GM23338 (cell line): ENCODE results near the gene SUSD4. TPM values are rescaled to one million over a fixed set of nuclear protein-coding genes. Genes with fewer than 3 reads are reported as not detected.

Experiments used
- ATAC-seq: fragments of 200-7000 bp; cut with Tn5 transposase; 3 replicates; pipeline ENCODE4 v1.9.1; 2020
- DNase-seq: peaks from one replicate; pipeline ENCODE4 v3.0.0-alpha.2; 2015; ENCODE audit warnings: low spot score
- H2AFZ ChIP-seq: fragments of 200-600 bp; sonication (generic); 2 replicates; pipeline ENCODE4 v1.8.0; 2016; ENCODE audit warnings: antibody characterized with exemption, mild to moderate bottlenecking, moderate library complexity
- H3F3A ChIP-seq: fragments of 200-600 bp; sonication (generic); replicated peaks from 2 replicates; pipeline ENCODE4 v1.8.0; 2017; ENCODE audit warnings: antibody characterized with exemption, mixed run types, low read depth
- H3K27ac ChIP-seq: fragments of 200-600 bp; sonication (generic); 2 replicates; pipeline ENCODE4 v1.6.1; 2016; ENCODE audit warnings: low read depth
- H3K27me3 ChIP-seq: fragments of 200-600 bp; sonication (generic); 2 replicates; pipeline ENCODE4 v1.8.0; 2016; ENCODE audit warnings: mild to moderate bottlenecking, mixed run types, moderate library complexity; ENCODE audit not compliant: insufficient read depth
- H3K36me3 ChIP-seq: fragments of 200-600 bp; sonication (generic); 2 replicates; pipeline ENCODE4 v1.8.0; 2016; ENCODE audit warnings: mild to moderate bottlenecking; ENCODE audit not compliant: insufficient read depth
- H3K4me1 ChIP-seq: fragments of 200-600 bp; sonication (generic); 2 replicates; pipeline ENCODE4 v1.8.0; 2016; ENCODE audit warnings: mild to moderate bottlenecking, moderate library complexity; ENCODE audit not compliant: insufficient read depth
- H3K4me2 ChIP-seq: fragments of 200-600 bp; sonication (generic); 2 replicates; pipeline ENCODE4 v1.7.1; 2017; ENCODE audit warnings: mixed run types
- H3K4me3 ChIP-seq: fragments of 200-600 bp; sonication (generic); 2 replicates; pipeline ENCODE4 v1.6.1; 2016; ENCODE audit warnings: mixed run types
- H3K79me2 ChIP-seq: fragments of 200-600 bp; sonication (generic); replicated peaks from 2 replicates; pipeline ENCODE4 v1.8.0; 2017; ENCODE audit warnings: mild to moderate bottlenecking; ENCODE audit not compliant: insufficient read depth
- H3K9me2 ChIP-seq: fragments of 200-600 bp; sonication (generic); 2 replicates; pipeline ENCODE4 v1.8.0; 2017; ENCODE audit not compliant: insufficient read depth
- H4K20me1 ChIP-seq: fragments of 200-600 bp; sonication (generic); replicated peaks from 2 replicates; pipeline ENCODE4 v1.8.0; 2017; ENCODE audit warnings: mild to moderate bottlenecking; ENCODE audit not compliant: insufficient read depth
- H3K27ac Mint-ChIP-seq: 2 replicates; pipeline ENCODE4 v1.8.0; 2020; ENCODE audit warnings: inconsistent platforms, mild to moderate bottlenecking, moderate library complexity, mixed read lengths
- H3K27me3 Mint-ChIP-seq: 3 replicates; pipeline ENCODE4 v1.8.0; 2022; ENCODE audit warnings: low read depth, mild to moderate bottlenecking, moderate library complexity, mixed read lengths, inconsistent platforms; ENCODE audit not compliant: insufficient read depth, poor library complexity
- H3K36me3 Mint-ChIP-seq: 3 replicates; pipeline ENCODE4 v1.8.0; 2021; ENCODE audit warnings: low read depth, mild to moderate bottlenecking, inconsistent platforms, moderate library complexity, mixed read lengths
- H3K4me1 Mint-ChIP-seq: 3 replicates; pipeline ENCODE4 v1.8.0; 2020; ENCODE audit warnings: mild to moderate bottlenecking, inconsistent platforms, mixed read lengths
- H3K4me3 Mint-ChIP-seq: 3 replicates; pipeline ENCODE4 v1.8.0; 2021; ENCODE audit warnings: moderate library complexity, mild to moderate bottlenecking, inconsistent platforms, mixed read lengths
- H3K9me3 Mint-ChIP-seq: 3 replicates; pipeline ENCODE4 v1.8.0; 2020; ENCODE audit warnings: moderate library complexity, mild to moderate bottlenecking, inconsistent platforms, mixed read lengths
- CREB1 ChIP-seq: fragments of 250-450 bp; sonication (Bioruptor Pico); IDR thresholded peaks from 2 replicates; pipeline ENCODE4 v1.5.0; 2020; ENCODE audit warnings: low read depth, mild to moderate bottlenecking, moderate library complexity
- CTCF ChIP-seq, 2 experiments: fragments of 200-600 bp in 1 of 2; sonication (generic) in 1 of 2; conservative IDR thresholded peaks; 2 replicates each; pipeline versions ENCODE4 v1.5.1 to v1.6.1; 2016 to 2017; ENCODE audit warnings: antibody characterized with exemption in 2 of 2, low read depth in 2 of 2, mild to moderate bottlenecking in 2 of 2, moderate library complexity in 1 of 2
- EZH2 ChIP-seq: fragments of 200-600 bp; sonication (generic); IDR thresholded peaks from one replicate; pipeline ENCODE4 v1.8.0; 2017; ENCODE audit warnings: antibody characterized with exemption, mild to moderate bottlenecking, low read depth; ENCODE audit not compliant: unreplicated experiment
- EZH2phosphoT487 ChIP-seq: fragments of 200-600 bp; sonication (generic); IDR thresholded peaks from one replicate; pipeline ENCODE4 v1.8.1; 2018; ENCODE audit warnings: antibody characterized with exemption; ENCODE audit not compliant: unreplicated experiment
- JUNB ChIP-seq: IDR thresholded peaks from one replicate; pipeline ENCODE4 v1.6.1; 2016; ENCODE audit warnings: antibody characterized with exemption; ENCODE audit not compliant: unreplicated experiment
- NANOG ChIP-seq: IDR thresholded peaks from 2 replicates; pipeline ENCODE4 v1.6.1; 2016; ENCODE audit warnings: antibody characterized with exemption, borderline replicate concordance
- POLR2AphosphoS5 ChIP-seq: IDR thresholded peaks from 2 replicates; pipeline ENCODE4 v1.6.1; 2016; ENCODE audit warnings: antibody characterized with exemption, low read depth
- REST ChIP-seq: IDR thresholded peaks from one replicate; pipeline ENCODE4 v1.6.1; 2018; ENCODE audit warnings: antibody characterized with exemption; ENCODE audit not compliant: unreplicated experiment
- STAT1 ChIP-seq: IDR thresholded peaks from one replicate; pipeline ENCODE4 v1.6.1; 2016; ENCODE audit warnings: antibody characterized with exemption; ENCODE audit not compliant: unreplicated experiment
- ZNF114 ChIP-seq: fragments of 250-450 bp; sonication (Bioruptor Pico); IDR thresholded peaks from 2 replicates; pipeline ENCODE4 v1.5.0; 2020; ENCODE audit warnings: mild to moderate bottlenecking, moderate library complexity
- ZNF331 ChIP-seq: fragments of 250-450 bp; sonication (Bioruptor Pico); IDR thresholded peaks from 2 replicates; pipeline ENCODE4 v1.5.0; 2020; ENCODE audit warnings: low read depth, mild to moderate bottlenecking, moderate library complexity
- polyA plus RNA-seq: library from polyadenylated mRNA; unstranded; fragments of >200 nt; fragmentation: Nextera tagmentation; extraction: Ambion mirVana; gene quantifications from 2 replicates; pipeline ENCODE4 v1.2.1, GENCODE V29; 2016
- total RNA-seq: library from RNA; depleted of rRNA; stranded (reverse); fragments of >200 nt; shearing (Covaris generic); gene quantifications from 2 replicates; pipeline ENCODE4 v1.2.3, GENCODE V29; 2014
- TF ChIP-seq, protein P1 (sequence below): IDR thresholded peaks from 2 replicates; pipeline ENCODE4 v1.6.1; 2016; ENCODE audit warnings: antibody characterized with exemption
- TF ChIP-seq, protein P2 (sequence below): fragments of 250-450 bp; sonication (Bioruptor Pico); IDR thresholded peaks from 2 replicates; pipeline ENCODE4 v1.5.0; 2020; ENCODE audit warnings: mild to moderate bottlenecking, moderate library complexity

The SUSD4 gene
- total and polyA plus RNA-seq, 2 experiments from 2014 or later: 2.3 to 3.6 TPM

- H4K20me1 ChIP-seq: no peaks in the 10 kb centered on the region
- peaks cover 7% of the 10 kb centered on the region for H3K4me1 ChIP-seq
- no peak overlapping the region for H3K27ac ChIP-seq
- no peak for DNase-seq
- H3K27me3 Mint-ChIP-seq: peaks cover 2% of the 10 kb centered on the region
- H3K4me3 ChIP-seq: no peak overlapping the region
- H3K27ac Mint-ChIP-seq: no peak overlapping the region
- peaks cover 14% of the 10 kb centered on the region for H3K9me2 ChIP-seq
- no peaks in the 10 kb centered on the region for H3K27me3 ChIP-seq
- H3F3A ChIP-seq: no peaks in the 10 kb centered on the region
- no peaks in the 10 kb centered on the region for H3K79me2 ChIP-seq
- no peaks in the 10 kb centered on the region for H3K36me3 Mint-ChIP-seq
- no peak overlapping the region for H3K4me3 Mint-ChIP-seq
- H3K9me3 Mint-ChIP-seq: no peaks in the 10 kb centered on the region; the same call in 2 of the 3 replicates
- TF ChIP-seq ZNF331 (CRISPR knock-in tag) (no peak), EZH2phosphoT487 (no peak), JUNB (no peak), STAT1 (no peak), CTCF (conservative IDR thresholded peaks at IDR 0.05; ENCODE audit: low read depth in 2 of 2) (no peak), NANOG (no peak), ZNF114 (no peak), REST (no peak), POLR2AphosphoS5 (no peak), EZH2 (no peak), CREB1 (no peak)
- TF ChIP-seq, protein P1, sequence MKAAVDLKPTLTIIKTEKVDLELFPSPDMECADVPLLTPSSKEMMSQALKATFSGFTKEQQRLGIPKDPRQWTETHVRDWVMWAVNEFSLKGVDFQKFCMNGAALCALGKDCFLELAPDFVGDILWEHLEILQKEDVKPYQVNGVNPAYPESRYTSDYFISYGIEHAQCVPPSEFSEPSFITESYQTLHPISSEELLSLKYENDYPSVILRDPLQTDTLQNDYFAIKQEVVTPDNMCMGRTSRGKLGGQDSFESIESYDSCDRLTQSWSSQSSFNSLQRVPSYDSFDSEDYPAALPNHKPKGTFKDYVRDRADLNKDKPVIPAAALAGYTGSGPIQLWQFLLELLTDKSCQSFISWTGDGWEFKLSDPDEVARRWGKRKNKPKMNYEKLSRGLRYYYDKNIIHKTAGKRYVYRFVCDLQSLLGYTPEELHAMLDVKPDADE: no peak
- TF ChIP-seq, protein P2, sequence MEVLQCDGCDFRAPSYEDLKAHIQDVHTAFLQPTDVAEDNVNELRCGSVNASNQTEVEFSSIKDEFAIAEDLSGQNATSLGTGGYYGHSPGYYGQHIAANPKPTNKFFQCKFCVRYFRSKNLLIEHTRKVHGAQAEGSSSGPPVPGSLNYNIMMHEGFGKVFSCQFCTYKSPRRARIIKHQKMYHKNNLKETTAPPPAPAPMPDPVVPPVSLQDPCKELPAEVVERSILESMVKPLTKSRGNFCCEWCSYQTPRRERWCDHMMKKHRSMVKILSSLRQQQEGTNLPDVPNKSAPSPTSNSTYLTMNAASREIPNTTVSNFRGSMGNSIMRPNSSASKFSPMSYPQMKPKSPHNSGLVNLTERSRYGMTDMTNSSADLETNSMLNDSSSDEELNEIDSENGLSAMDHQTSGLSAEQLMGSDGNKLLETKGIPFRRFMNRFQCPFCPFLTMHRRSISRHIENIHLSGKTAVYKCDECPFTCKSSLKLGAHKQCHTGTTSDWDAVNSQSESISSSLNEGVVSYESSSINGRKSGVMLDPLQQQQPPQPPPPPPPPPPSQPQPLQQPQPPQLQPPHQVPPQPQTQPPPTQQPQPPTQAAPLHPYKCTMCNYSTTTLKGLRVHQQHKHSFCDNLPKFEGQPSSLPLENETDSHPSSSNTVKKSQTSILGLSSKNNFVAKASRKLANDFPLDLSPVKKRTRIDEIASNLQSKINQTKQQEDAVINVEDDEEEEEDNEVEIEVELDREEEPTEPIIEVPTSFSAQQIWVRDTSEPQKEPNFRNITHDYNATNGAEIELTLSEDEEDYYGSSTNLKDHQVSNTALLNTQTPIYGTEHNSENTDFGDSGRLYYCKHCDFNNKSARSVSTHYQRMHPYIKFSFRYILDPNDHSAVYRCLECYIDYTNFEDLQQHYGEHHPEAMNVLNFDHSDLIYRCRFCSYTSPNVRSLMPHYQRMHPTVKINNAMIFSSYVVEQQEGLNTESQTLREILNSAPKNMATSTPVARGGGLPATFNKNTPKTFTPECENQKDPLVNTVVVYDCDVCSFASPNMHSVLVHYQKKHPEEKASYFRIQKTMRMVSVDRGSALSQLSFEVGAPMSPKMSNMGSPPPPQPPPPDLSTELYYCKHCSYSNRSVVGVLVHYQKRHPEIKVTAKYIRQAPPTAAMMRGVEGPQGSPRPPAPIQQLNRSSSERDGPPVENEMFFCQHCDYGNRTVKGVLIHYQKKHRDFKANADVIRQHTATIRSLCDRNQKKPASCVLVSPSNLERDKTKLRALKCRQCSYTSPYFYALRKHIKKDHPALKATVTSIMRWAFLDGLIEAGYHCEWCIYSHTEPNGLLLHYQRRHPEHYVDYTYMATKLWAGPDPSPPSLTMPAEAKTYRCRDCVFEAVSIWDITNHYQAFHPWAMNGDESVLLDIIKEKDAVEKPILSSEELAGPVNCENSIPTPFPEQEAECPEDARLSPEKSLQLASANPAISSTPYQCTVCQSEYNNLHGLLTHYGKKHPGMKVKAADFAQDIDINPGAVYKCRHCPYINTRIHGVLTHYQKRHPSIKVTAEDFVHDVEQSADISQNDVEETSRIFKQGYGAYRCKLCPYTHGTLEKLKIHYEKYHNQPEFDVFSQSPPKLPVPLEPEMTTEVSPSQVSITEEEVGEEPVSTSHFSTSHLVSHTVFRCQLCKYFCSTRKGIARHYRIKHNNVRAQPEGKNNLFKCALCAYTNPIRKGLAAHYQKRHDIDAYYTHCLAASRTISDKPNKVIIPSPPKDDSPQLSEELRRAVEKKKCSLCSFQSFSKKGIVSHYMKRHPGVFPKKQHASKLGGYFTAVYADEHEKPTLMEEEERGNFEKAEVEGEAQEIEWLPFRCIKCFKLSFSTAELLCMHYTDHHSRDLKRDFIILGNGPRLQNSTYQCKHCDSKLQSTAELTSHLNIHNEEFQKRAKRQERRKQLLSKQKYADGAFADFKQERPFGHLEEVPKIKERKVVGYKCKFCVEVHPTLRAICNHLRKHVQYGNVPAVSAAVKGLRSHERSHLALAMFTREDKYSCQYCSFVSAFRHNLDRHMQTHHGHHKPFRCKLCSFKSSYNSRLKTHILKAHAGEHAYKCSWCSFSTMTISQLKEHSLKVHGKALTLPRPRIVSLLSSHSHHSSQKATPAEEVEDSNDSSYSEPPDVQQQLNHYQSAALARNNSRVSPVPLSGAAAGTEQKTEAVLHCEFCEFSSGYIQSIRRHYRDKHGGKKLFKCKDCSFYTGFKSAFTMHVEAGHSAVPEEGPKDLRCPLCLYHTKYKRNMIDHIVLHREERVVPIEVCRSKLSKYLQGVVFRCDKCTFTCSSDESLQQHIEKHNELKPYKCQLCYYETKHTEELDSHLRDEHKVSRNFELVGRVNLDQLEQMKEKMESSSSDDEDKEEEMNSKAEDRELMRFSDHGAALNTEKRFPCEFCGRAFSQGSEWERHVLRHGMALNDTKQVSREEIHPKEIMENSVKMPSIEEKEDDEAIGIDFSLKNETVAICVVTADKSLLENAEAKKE (CRISPR knock-in tag): no peak
- H2AFZ ChIP-seq: no peak overlapping the region
- no peaks in the 10 kb centered on the region for H3K36me3 ChIP-seq
- ATAC-seq: no peak
- no peak overlapping the region for H3K4me2 ChIP-seq
- peaks cover 15% of the 10 kb centered on the region for H3K4me1 Mint-ChIP-seq
Observed at GRCh38 chr1:223315665-223316064, 48.3 kb downstream of the SUSD4 start.
